ENCODE measurements around the gene STXBP3. TPM values are rescaled to one million over a fixed set of nuclear protein-coding genes. Genes with fewer than 3 reads are reported as not detected.

STXBP3 gene
- polyA plus RNA-seq, 1 of the 3 experiments (the other 2 are of a cell fraction), result 12.6 TPM

- no peak overlapping the region for H3K9ac ChIP-seq
- peaks cover 24% of the 10 kb centered on the region for H3F3A ChIP-seq (replicated peaks; ENCODE audit: insufficient read depth)
- TF ChIP-seq CTCF (IDR thresholded peaks at IDR 0.05) (peak; percentile 61), RAD21 (IDR thresholded peaks at IDR 0.05; ENCODE audit: low read length) (peak; percentile 64), GABPA (IDR thresholded peaks at IDR 0.05; ENCODE audit: low read depth) (no peak), TEAD4 (IDR thresholded peaks at IDR 0.05; ENCODE audit: borderline replicate concordance, insufficient read depth) (no peak), SMC3 (IDR thresholded peaks at IDR 0.05; ENCODE audit: low read depth, low read length) (peak; percentile 71)
- CTCF ChIA-PET, result interaction anchor here (0.6 to 8.1 kb wide), 16 partner anchors 8 to 193 kb away, joined by 3 to 104 read pairs (median 4); partner anchors contain the start of gene PRPF38B
- no peaks in the 10 kb centered on the region for H3K9me2 ChIP-seq
- H3K4me1 ChIP-seq (ENCODE audit: control insufficient read depth in 1 of 2, insufficient read depth in 2 of 2, low read depth in 1 of 2, low read length in 1 of 2), result peaks cover 9 to 20% of the 10 kb centered on the region in 2 experiments; a peak in 3 of 4 replicates
- no peaks in the 10 kb centered on the region for H3K9me3 ChIP-seq
- H3K4me2 ChIP-seq, result no peak overlapping the region
- no peaks in the 10 kb centered on the region for H3K27me3 ChIP-seq (ENCODE audit: insufficient read depth)
- no peak overlapping the region for H2AFZ ChIP-seq (ENCODE audit: low read depth)
- peak overlapping the region in 1 of 2 experiments; percentile 93; a peak in 2 of 4 replicates for H3K27ac ChIP-seq (ENCODE audit: low read depth in 2 of 2, low read length in 1 of 2)
- no peaks in the 10 kb centered on the region for H3K79me2 ChIP-seq (ENCODE audit: insufficient read depth)
- peak; percentile 56 for DNase-seq
- H3K4me3 ChIP-seq (ENCODE audit: low read depth in 2 of 2, low read length in 1 of 2), result no peak overlapping the region; a peak in 1 of 4 replicates
- POLR2A ChIA-PET, result no interaction called here
- H3K36me3 ChIP-seq (replicated peaks in 1 of 2; ENCODE audit: control insufficient read depth in 1 of 2, insufficient read depth in 2 of 2, low read length in 1 of 2), result no peaks in the 10 kb centered on the region
- H4K20me1 ChIP-seq (ENCODE audit: insufficient read depth), result no peaks in the 10 kb centered on the region
- WGBS (ENCODE audit: low lambda C conversion rate), result 16% methylated on average over 5 of the region's 12 CpGs
Observed at GRCh38 chr1:108828074-108828961, 81.8 kb downstream of the STXBP3 start.

DNA sequence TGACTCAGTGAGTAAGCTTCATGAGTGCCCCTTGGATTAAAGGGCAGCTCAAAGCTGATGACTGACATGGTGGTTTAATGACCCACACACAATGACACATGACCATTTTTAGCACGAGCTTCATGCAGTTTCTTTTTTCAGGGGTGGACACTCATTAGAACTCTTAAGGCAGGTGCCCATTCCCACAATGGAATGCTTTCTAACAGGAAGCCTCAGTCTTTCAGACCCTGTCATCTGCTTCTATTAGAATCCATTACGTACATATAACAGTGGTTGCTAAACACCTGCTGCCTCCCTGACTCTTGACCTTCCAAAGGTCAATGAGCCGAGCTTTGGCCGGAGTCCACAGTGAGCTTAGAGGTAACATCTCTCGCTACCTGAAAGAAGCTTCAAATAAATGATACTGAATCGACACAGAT, 83.0 kb downstream of the STXBP3 start:
- H3K4me2 ChIP-seq, result peak overlapping the region; percentile 73; the same call in 1 of the 2 replicates
- no peaks in the 10 kb centered on the region for H3K79me2 ChIP-seq (ENCODE audit: insufficient read depth)
- CTCF ChIA-PET, result interaction anchor here (0.7 to 8.1 kb wide), 10 partner anchors 10 to 283 kb away, joined by 3 to 104 read pairs (median 8); partner anchors contain the start of gene PRPF38B
- POLR2A ChIA-PET, result interaction anchor here (1.4 kb wide), 1 partner anchor 67 kb away, joined by 5 read pairs; no protein-coding TSS in a partner anchor
- H3K9me3 ChIP-seq, result no peaks in the 10 kb centered on the region
- TF ChIP-seq, protein P1, sequence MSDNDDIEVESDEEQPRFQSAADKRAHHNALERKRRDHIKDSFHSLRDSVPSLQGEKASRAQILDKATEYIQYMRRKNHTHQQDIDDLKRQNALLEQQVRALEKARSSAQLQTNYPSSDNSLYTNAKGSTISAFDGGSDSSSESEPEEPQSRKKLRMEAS (IDR thresholded peaks at IDR 0.05; ENCODE audit: low read depth), result no peak
- TF ChIP-seq NRF1 (IDR thresholded peaks at IDR 0.05; ENCODE audit: low read depth, low read length) (no peak), FOXJ3 (CRISPR knock-in tag; IDR thresholded peaks at IDR 0.05) (no peak), USF2 (IDR thresholded peaks at IDR 0.05; ENCODE audit: borderline replicate concordance, low read depth, low read length) (no peak), TAF1 (IDR thresholded peaks at IDR 0.05; ENCODE audit: borderline replicate concordance, low read depth, low read length) (no peak), NFIC (IDR thresholded peaks at IDR 0.05; ENCODE audit: borderline replicate concordance) (0 out of 2 replicates have a peak, but pooled peaks have one; percentile 3)
- H3K4me3 ChIP-seq (ENCODE audit: low read depth in 2 of 2, low read length in 1 of 2), result no peak overlapping the region
- H3K36me3 ChIP-seq (replicated peaks in 1 of 2; ENCODE audit: control insufficient read depth in 1 of 2, insufficient read depth in 2 of 2, low read length in 1 of 2), result no peaks in the 10 kb centered on the region
- WGBS (ENCODE audit: low lambda C conversion rate), result 78% methylated on average over 5 of the region's 6 CpGs
- H3F3A ChIP-seq (replicated peaks; ENCODE audit: insufficient read depth), result peaks cover 24% of the 10 kb centered on the region
- no peak for DNase-seq
- peaks cover 9 to 22% of the 10 kb centered on the region in 2 experiments; a peak in 3 of 4 replicates for H3K4me1 ChIP-seq (ENCODE audit: control insufficient read depth in 1 of 2, insufficient read depth in 2 of 2, low read depth in 1 of 2, low read length in 1 of 2)
- H2AFZ ChIP-seq (ENCODE audit: low read depth), result no peak overlapping the region
- no peaks in the 10 kb centered on the region for H4K20me1 ChIP-seq (ENCODE audit: insufficient read depth)
- no peak overlapping the region for H3K9ac ChIP-seq
- peak overlapping the region; percentile 93 to 95; a peak in 3 of 4 replicates for H3K27ac ChIP-seq (ENCODE audit: low read depth in 2 of 2, low read length in 1 of 2)
- H3K9me2 ChIP-seq, result no peaks in the 10 kb centered on the region
- H3K27me3 ChIP-seq (ENCODE audit: insufficient read depth), result no peaks in the 10 kb centered on the region
